K562 (cell line): ENCODE measurements around the gene KIF18B. TPM values are rescaled to one million over a fixed set of nuclear protein-coding genes. Genes with fewer than 3 reads are reported as not detected.

ENCODE experiments used
- ATAC-seq: fragments of 200-7000 bp; cut with Tn5 transposase; 3 replicates; pipeline ENCODE4 v1.9.1; 2020; ENCODE audit warnings: moderate library complexity
- BruUV-seq: library from RNA; stranded (reverse); fragments of 400-500 nt; replicated peaks from 2 replicates; lab custom pipeline; 2021; lab: Mats Ljungman, UMichigan
- CTCF ChIA-PET: fragments of 300-600 bp; formaldehyde crosslinking; extraction: SDS; loops from one replicate; lab custom pipeline; 2021; ENCODE audit warnings: low intra/inter-chr PET ratio; lab: Yijun Ruan, JAX
- POLR2A ChIA-PET: fragments of 300-600, 350-650 bp; sonication (Branson Sonifier 250); formaldehyde crosslinking; extraction: SDS; loops from one replicate; lab custom pipeline; 2021; ENCODE audit warnings: antibody characterized with exemption, inconsistent platforms; lab: Yijun Ruan, JAX
- DNase-seq, 4 experiments: peaks; one replicate each; pipeline versions ENCODE4 v3.0.0 to v3.0.0-alpha.2; 2011 to 2018; ENCODE audit warnings: low spot score in 3 of 4, mixed read lengths in 3 of 4; ENCODE audit errors: extremely low read depth in 1 of 4
- FAIRE-seq: peaks from 2 replicates; lab custom pipeline; 2011; peaks lifted over from hg19 to GRCh38; lab: Jason Lieb, UNC
- H2AFZ ChIP-seq: 2 replicates; pipeline ENCODE4 v1.6.0; 2011; ENCODE audit warnings: low read depth, low read length, control low read depth, inconsistent platforms
- H3K27ac ChIP-seq: fragments of 200-600 bp; 3 replicates; pipeline ENCODE4 v1.8.0; 2011; ENCODE audit warnings: low read depth, mild to moderate bottlenecking, control low read depth, inconsistent platforms, low read length, moderate library complexity, mixed read lengths; ENCODE audit errors: extremely low read depth
- H3K27me3 ChIP-seq, 2 experiments: fragments of 300-600 bp in 1 of 2; 2 replicates in 1 of 2; 3 replicates in 1 of 2; pipeline versions ENCODE4 v1.6.0 to v1.8.0; 2011; ENCODE audit warnings: inconsistent platforms in 2 of 2, low read length in 2 of 2, mild to moderate bottlenecking in 1 of 2, mixed read lengths in 1 of 2, moderate library complexity in 1 of 2; ENCODE audit not compliant: control insufficient read depth in 2 of 2, insufficient read depth in 2 of 2
- H3K36me3 ChIP-seq: fragments of 300-600 bp; 3 replicates; pipeline ENCODE4 v1.8.0; 2011; ENCODE audit warnings: mild to moderate bottlenecking, low read length, inconsistent platforms; ENCODE audit not compliant: control insufficient read depth, insufficient read depth
- H3K4me1 ChIP-seq, 2 experiments: fragments of 200-600 bp in 1 of 2; replicated peaks in 1 of 2; 2 replicates in 1 of 2; 3 replicates in 1 of 2; pipeline versions ENCODE4 v1.5.1 to v1.8.0; 2011; ENCODE audit warnings: inconsistent platforms in 2 of 2, low read length in 2 of 2, mild to moderate bottlenecking in 1 of 2, mixed read lengths in 1 of 2, moderate library complexity in 1 of 2; ENCODE audit not compliant: control insufficient read depth in 2 of 2, insufficient read depth in 2 of 2
- H3K4me2 ChIP-seq: 2 replicates; pipeline ENCODE4 v1.6.1; 2011; ENCODE audit warnings: low read length, control low read depth, inconsistent platforms, mixed read lengths; ENCODE audit not compliant: insufficient read depth
- H3K4me3 ChIP-seq: fragments of 200-600 bp; sonication (generic), shearing (Covaris generic); 2 replicates; pipeline ENCODE4 v1.5.1; 2016; ENCODE audit warnings: control low read depth, inconsistent platforms
- H3K79me2 ChIP-seq: fragments of 200-600 bp; 3 replicates; pipeline ENCODE4 v1.8.0; 2011; ENCODE audit warnings: low read length, inconsistent platforms; ENCODE audit not compliant: control insufficient read depth, insufficient read depth
- H3K9ac ChIP-seq, 2 experiments: 2 replicates each; pipeline versions ENCODE4 v1.6.0 to v1.6.1; 2011; ENCODE audit warnings: low read depth in 2 of 2, low read length in 2 of 2, control low read depth in 1 of 2, inconsistent platforms in 1 of 2, mild to moderate bottlenecking in 1 of 2, mixed read lengths in 1 of 2; ENCODE audit not compliant: insufficient read depth in 1 of 2
- H3K9me1 ChIP-seq: one replicate; pipeline ENCODE4 v1.6.0; 2011; ENCODE audit warnings: inconsistent platforms, mild to moderate bottlenecking, low read length, moderate library complexity; ENCODE audit not compliant: control insufficient read depth, insufficient read depth
- H3K9me3 ChIP-seq: replicated peaks from 2 replicates; pipeline ENCODE4 v1.5.1; 2011; ENCODE audit warnings: low read depth, low read length, inconsistent platforms; ENCODE audit not compliant: control insufficient read depth, insufficient read depth
- H4K20me1 ChIP-seq: replicated peaks from 2 replicates; pipeline ENCODE4 v1.6.1; 2011; ENCODE audit warnings: low read length, inconsistent platforms, mixed read lengths; ENCODE audit not compliant: control insufficient read depth, insufficient read depth
- HNRNPLL ChIP-seq: fragments of 200-400 bp; formaldehyde crosslinking; IDR thresholded peaks from 2 replicates; pipeline ENCODE4 v1.6.1; 2017; ENCODE audit warnings: low read length, low read depth, mild to moderate bottlenecking; ENCODE audit not compliant: poor library complexity, severe bottlenecking
- ZFX ChIP-seq: sonication (generic); formaldehyde crosslinking; IDR thresholded peaks from 2 replicates; pipeline ENCODE4 v1.8.0; 2022; ENCODE audit warnings: mild to moderate bottlenecking, missing genetic modification reagents, moderate library complexity
- WGBS: fragments of 100-300 bp; shearing (Covaris generic); methylation state at CpG from one replicate; pipeline ENCODE4 v1.1.6; 2016; ENCODE audit warnings: low coverage, mixed read lengths; ENCODE audit not compliant: insufficient coverage; ENCODE audit errors: missing lambda C conversion rate; 5-methylcytosine and 5-hydroxymethylcytosine counted together
- in situ Hi-C: fragments of 300-500 bp; cut with MboI; formaldehyde crosslinking; loops from 4 replicates; pipeline ENCODE4 v1.15.0; 2018; ENCODE audit warnings: inconsistent platforms, mixed read lengths
- intact Hi-C: fragments of 100-400 bp; cut with micrococcal nuclease; formaldehyde crosslinking; loops from 2 replicates; pipeline ENCODE4 v1.14.2; 2022
- polyA plus RNA-seq, 8 experiments: library from polyadenylated mRNA; depleted of rRNA in 4 of 8; stranded (reverse) in 5 of 8; unstranded in 3 of 8; fragments of >200 nt; fragmentation: Nextera tagmentation in 2 of 8; fragmentation: Illumina TruSeq in 1 of 8; extraction: Ambion mirVana in 2 of 8; extraction: Trizol in 1 of 8; gene quantifications; 2 replicates each; pipeline versions ENCODE4 v1.2.1 to v1.2.3, GENCODE V29; 2011 to 2014; ENCODE audit warnings: inconsistent platforms in 1 of 8, missing spikeins in 1 of 8
- total RNA-seq, 7 experiments: library from RNA; depleted of rRNA in 6 of 7; stranded (reverse); fragments of >200 nt in 6 of 7; fragmentation: Illumina TruSeq in 2 of 7; extraction: Trizol in 2 of 7; gene quantifications; 2 replicates each; pipeline versions ENCODE4 v1.2.1 to v1.2.3, GENCODE V29; 2011 to 2021; ENCODE audit warnings: low replicate concordance in 1 of 7
- TF ChIP-seq, protein P1 (sequence below): fragments of 250-450 bp; sonication (Bioruptor Pico); IDR thresholded peaks from 2 replicates; pipeline ENCODE4 v1.5.1; 2021; ENCODE audit warnings: mild to moderate bottlenecking

Gene KIF18B
- total and polyA plus RNA-seq, 9 of the 15 experiments (the other 6 are each of a cell fraction or from before 2014, with no cell fraction given): 2.0 to 42.8 (median 13.2) TPM

DNA sequence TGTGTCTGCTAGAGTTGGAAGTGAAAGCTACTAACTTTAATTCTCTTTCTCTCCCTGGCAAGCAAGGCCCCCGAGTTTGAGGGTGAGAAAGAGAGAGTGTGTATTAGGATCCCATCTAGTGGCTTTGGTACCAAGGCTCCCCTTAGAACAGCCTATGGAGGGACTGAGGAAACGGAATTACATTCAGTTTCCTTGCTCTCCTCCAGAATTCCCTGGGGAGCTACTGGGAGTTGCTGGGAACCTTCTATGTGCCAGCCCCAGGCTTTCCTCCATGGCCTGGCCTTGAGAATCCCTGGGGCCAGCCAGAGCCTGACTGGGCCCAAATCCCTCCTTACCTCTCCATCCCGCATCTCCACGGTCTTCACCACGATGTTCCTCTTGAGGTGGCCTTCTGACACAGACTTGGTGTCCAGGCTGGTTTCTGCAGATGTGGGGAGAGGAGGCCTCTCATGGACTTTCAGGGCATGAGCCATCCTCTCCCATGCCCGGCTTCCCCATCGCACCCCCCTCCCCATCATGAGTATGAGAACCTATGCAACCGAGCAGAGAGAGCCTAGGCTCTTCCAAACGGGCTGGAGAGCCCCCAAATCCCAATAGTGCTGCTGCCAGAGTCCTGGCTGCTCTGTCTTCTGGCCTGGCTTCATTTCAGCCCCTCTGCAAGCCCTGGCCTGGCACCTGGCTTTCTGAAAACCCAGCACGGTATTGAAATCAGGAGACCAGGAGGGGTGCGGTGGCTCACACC is 39.7 kb downstream of the KIF18B start:
- Histone ChIP-seq H3K4me2 (peak overlapping the region; percentile 71), H3K9me1 (peaks cover 7% of the 10 kb centered on the region), H3K79me2 (no peaks in the 10 kb centered on the region), H3K9me3 (no peaks in the 10 kb centered on the region), H3K27me3 (no peaks in the 10 kb centered on the region), H3K4me3 (no peak overlapping the region), H3K27ac (peak overlapping the region; percentile 65; the same call in 2 of the 3 replicates), H3K36me3 (no peaks in the 10 kb centered on the region), H3K9ac (peak overlapping the region; percentile 40 to 59; a peak in 3 of 4 replicates), H2AFZ (peak overlapping the region; percentile 87), H4K20me1 (no peaks in the 10 kb centered on the region), H3K4me1 (peaks cover 36 to 42% of the 10 kb centered on the region in 2 experiments)
- BruUV-seq: no TSS peak
- DNase-seq: no peak
- FAIRE-seq: no peak
- in situ Hi-C loops (no loop called here), intact Hi-C loops (no loop called here)
- ChIA-PET CTCF (no interaction called here), POLR2A (interaction anchor here (0.9 to 1.3 kb wide), 4 partner anchors 9 to 243 kb away, joined by 3 to 7 read pairs (median 5); partner anchors contain the start of genes HEXIM1 and NMT1)
- WGBS: 68% methylated on average over 11 of the region's 11 CpGs
- ATAC-seq: no peak
- TF ChIP-seq HNRNPLL: peak; percentile 2
- peak; percentile 16; the same call in 1 of the 2 replicates for TF ChIP-seq ZFX (CRISPR knock-in tag)
- TF ChIP-seq, protein P1, sequence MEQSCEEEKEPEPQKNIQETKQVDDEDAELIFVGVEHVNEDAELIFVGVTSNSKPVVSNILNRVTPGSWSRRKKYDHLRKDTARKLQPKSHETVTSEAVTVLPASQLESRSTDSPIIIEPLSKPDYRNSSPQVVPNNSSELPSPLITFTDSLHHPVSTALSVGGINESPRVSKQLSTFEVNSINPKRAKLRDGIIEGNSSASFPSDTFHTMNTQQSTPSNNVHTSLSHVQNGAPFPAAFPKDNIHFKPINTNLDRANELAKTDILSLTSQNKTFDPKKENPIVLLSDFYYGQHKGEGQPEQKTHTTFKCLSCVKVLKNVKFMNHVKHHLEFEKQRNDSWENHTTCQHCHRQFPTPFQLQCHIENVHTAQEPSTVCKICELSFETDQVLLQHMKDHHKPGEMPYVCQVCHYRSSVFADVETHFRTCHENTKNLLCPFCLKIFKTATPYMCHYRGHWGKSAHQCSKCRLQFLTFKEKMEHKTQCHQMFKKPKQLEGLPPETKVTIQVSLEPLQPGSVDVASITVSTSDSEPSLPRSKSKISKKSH (CRISPR knock-in tag): no peak
